Activated CD4-positive, alpha-beta T cell treated with anti-CD3 and anti-CD28 coated beads, Interleukin-10, Interleukin-2, amounts not matched to agents 100 ng/mL and 50 ng/mL, durations not matched to agents 16 hours and 8 hours (primary cell): ENCODE results near the gene LHFPL3.
"Not testable (repeated sequence)": the region's sequence is repeated elsewhere in the genome, so short reads cannot be mapped to it uniquely, and the experiment has no call there.

Experiments
- DNase-seq: peaks from one replicate; pipeline ENCODE4 v3.0.0-alpha.2; 2020

LHFPL3 gene

DNA sequence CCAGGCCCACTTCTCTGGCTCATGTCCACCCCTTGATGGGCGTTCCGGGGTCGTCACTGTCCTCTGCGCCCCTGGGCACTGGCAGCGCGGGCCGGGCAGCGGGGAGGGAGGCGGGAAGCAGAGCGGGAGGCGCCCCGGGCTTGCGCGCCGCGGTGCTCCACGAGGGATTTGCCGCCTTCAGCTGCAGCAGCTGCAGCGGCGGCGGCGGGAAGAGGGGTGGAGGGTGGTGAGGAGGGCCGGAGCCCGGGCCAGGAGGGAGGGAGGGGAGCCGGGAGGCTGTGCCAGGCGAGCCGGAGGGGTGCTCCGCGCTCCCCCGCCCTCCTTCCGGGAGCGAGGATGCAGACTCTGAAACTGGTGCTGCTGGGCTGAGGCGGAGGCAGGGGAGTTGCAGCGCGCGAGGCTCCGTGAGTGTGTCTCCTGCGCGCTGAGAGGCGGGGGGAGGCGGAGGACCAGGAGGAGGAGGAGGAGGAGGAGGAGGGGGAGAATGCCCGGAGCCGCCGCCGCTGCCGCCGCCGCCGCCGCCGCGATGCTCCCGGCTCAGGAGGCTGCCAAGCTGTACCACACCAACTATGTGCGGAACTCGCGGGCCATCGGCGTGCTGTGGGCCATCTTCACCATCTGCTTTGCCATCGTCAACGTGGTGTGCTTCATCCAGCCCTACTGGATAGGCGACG, at the start of gene LHFPL3:
Gene LHFPL3 (plus strand): TSS at position 308 of the 674 bp plus-strand sequence.
- DNase-seq = no peak

DNA sequence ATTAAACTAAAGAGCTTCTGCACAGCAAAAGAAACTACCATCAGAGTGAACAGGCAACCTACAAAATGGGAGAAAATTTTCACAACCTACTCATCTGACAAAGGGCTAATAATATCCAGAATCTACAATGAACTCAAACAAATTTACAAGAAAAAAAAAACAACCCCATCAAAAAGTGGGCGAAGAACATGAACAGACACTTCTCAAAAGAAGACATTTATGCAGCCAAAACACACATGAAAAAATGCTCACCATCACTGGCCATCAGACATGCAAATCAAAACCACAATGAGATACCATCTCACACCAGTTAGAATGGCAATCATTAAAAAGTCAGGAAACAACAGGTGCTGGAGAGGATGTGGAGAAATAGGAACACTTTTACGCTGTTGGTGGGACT, 46.7 kb upstream of the LHFPL3 start:
- not testable (repeated sequence) for DNase-seq

DNA sequence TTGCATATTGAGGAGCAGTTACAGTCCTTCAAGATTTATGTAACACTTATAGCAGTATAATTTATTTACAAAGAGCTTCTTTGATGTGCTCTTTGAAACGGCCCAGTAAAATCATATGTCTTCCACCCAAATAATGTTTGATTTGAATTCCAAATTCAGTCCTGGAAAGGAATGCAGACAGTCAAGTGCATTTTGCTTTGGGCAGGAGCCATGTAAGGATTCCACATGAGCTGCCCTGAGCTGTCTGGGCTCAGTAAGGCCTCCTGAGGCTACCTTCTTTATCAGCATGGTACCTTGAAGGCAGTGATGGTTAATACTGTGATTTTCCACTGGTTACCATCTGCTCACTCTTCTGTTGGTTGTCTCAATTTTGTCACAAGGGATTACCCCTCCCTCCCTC, 41.6 kb upstream of the LHFPL3 start:
- DNase-seq = no peak

DNA sequence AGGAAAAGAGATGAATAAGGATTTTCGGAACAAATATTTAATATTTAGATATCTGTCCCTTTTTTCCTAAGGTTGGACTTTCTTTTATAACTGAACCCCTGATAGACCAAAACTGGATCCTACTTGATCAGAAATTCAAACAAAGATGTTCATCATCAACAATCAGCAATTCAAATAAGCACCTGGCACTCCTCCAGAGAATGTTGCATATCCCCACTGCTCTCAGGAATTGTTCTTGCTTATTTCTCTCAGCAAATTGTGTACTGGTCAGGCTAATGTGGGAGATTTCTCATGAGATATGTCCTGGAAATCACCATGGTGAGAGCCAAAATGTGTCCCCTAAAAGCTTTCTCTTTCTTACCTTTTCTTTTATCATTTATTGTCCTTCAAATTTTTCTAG, 40.3 kb upstream of the LHFPL3 start:
- no peak for DNase-seq

DNA sequence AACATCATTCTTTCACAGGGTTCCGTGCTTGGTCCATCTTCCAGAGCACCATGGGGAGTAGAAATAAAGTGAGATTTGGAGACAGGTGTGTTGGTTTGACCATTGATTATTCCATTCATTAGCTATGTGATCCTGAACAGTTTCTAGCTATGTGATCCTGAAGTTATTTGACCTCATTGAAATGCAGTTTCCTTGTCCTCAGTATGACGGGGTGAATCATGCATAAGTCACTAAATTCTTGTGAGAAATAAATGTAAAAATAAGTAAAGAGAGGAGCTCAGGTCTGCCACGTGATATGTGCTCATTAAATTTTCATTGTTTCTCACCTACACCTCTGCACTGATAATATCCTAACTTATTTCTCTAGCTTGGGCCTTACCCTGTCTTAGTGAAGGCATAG, 34.1 kb upstream of the LHFPL3 start:
- no peak for DNase-seq

DNA sequence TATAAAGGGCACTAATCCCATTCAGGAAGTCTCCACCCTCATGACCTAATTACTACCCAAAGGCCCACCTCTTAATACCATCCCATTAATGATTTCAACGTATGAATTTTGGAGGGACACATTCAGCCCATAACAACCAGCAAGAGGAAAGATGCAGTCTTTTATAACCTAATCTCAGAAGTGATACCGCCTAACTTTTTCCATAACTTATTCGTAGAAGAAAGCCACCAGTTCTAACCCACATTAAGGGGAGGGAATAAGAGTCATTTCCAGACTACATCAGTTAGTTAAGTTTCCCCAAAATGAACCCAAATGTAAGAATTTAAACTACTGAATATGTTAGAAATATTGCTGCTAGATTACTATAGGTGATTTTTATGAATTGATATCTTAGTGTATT, 32.1 kb upstream of the LHFPL3 start:
- DNase-seq = peak; percentile 13

DNA sequence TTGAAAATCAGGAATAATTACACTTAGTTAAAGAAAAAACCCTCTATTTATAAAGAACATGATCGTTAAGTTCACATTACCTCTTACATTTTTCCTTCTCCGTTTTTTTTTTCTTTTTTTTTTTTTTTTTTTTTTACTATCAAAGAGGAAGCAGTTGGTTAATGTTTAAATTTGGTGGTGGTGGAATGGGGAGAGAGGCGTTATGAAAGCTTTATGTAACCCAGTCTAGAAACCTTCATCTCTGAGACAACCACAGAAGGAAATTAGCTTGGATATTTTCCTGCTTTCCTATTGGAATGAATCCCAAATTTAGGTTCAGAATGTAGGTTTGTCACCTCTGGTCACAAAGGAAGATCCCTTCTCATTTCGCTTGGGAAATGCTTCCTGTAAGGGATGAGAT, 31.5 kb upstream of the LHFPL3 start:
- no peak for DNase-seq

DNA sequence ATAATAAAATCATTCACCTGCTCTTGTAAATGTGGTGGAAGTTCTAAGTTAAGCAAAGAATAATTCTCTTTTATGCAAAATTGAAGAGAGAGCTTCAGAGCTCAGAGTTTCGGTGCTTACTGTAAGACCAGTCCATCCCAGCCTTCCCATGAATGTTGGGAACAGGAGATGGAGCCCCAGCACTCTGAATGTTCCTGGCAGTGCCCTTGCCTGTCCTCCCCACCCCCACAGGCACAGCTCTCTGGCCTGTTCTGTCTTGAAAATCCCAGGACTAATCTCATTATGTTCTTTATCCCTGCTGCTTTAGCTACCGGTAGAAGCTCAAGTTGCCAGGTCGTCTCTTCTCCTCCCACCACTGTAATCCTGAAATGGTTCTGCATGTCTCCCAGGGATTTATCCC, 29.1 kb upstream of the LHFPL3 start:
- no peak for DNase-seq

DNA sequence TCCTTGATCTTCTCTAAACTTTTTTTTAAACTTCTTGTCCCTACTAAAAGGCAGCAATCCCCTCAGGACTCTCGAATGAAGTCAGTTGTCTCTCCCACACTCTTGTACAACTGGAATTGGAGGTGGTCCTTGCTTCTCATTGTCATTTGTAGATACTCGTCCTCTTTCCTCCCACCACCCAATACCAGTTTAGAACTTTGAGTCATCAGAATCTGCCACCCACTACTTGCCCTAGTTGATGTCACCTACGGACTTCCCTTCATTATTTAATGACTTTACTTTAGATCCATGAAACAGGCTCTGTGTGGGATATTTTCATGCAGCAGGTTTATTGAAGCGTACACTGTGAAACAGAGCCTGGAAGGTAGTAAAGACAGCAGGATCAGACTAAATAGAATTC, 28.6 kb upstream of the LHFPL3 start:
- no peak for DNase-seq

DNA sequence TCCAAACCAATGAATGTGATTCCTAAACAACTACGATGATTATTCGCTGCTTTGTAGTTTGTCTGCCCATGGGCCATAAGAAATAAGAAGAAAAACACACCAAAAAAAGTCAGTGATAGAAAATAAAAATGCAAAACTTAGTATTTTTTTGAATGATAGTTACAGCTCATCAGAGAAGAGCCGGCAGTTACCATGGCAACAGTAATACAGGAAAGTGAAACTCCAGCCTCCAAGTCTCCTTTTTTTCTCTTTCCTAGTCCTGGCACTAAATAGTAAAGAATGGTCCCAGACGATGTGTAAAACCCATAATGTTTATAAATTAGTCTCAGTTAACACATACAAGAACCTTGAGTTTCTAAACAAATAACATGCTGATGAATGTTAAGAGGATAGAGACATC, 21.6 kb upstream of the LHFPL3 start:
- no peak for DNase-seq

DNA sequence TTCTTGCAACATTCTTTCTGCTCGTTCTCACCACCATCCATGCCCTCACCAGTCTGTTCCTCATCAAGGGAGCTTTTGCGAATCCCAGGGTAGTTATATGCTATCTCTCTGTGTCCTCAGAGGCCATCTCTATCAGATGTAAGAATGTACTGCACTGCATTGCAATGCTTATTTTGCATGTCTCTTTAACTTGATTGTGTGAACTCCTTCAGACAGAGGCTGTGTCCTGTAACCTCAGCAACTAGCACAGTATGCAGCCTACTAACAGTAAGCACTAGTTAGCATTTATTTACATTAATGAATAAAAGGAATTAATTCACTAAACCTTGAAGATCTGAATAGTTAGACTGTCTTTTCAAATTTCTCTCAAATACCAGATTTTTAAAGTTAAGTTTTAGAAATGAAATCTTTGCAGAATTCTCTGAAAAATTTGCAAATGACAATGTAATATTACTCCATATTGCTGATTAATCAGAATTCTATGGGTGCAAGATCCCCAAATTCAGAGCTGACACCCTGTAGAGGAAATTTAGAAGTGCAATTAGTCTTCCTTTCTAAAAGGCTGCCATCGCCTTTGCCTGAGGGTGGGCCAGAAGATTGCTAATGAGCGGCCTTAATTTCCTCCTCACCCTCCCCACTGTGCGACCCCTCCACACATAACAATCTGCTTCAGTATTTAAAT, 10.3 kb upstream of the LHFPL3 start:
- no peak for DNase-seq

DNA sequence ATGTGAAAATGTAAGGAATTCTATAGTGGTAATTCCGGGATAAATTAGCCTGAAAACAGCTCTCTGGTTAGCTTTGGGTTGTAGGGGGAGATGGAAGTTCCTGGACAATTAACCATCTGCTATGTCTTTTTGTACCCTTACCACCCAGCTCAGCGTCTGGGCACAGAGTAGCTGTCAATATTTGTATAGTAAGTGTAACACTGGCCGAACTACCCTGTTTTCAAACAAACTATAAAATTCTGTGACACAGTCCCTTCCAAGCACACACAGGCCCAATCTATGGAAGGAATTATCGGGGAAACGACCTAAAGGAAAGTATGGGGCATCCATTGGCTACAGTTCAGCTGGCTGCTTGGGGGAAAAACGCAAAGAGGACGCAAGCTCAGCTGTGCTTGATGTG, 869 bp upstream of the LHFPL3 start:
- DNase-seq = no peak

DNA sequence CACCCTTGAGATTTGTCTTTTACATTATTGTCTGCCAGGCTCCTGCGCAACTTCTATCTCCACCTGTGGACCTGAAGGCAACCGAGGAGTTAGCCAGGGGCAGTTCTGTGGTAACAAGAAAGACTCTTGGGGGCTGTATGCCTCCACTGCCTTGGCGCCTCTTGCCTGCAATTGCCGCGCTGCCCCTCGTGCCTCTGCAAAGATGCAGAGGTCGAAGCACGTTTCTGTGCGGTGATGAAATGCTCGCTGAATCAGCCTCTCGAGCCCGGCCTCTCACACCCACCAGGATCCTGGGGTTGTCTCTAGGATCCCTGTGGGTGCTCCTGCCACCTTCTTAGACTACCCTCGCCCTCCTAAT, 486 bp upstream of the LHFPL3 start:
- DNase-seq = no peak

DNA sequence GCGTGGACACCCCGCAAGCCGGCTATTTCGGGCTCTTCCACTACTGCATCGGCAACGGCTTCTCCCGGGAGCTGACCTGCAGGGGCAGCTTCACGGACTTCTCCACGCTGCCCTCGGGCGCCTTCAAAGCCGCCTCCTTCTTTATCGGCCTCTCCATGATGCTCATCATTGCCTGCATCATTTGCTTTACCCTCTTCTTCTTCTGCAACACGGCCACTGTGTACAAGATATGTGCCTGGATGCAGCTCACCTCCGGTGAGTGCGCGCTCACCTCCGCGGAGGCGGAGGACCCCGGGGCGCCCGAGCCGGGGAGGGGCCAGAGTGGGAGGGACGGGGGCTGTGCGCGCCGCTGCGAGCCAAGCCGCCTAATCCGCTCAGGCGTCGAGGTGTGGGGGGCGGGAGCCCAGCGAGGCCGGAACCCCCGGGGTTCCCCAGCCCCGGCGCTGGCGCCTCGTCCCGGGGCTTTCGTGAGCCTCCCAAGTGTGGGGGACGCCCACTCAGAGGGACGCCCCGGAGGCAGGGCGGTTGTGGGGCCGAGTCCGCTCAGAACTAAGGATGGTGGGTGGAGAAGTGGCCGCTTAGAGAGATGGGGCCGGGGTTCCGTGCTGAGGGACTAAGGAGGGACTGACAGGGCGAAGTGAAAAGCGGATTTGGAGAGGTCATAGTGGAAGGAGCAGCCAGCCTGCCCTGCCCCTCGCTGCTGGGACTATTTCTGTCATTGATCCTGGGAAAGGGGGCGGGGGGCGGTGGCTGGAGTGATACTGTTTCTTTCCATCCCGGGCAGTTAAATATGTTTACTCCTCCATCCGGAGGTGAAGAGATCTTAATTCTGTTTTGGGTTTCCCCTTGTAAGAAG, 795 bp downstream of the LHFPL3 start:
- no peak for DNase-seq

DNA sequence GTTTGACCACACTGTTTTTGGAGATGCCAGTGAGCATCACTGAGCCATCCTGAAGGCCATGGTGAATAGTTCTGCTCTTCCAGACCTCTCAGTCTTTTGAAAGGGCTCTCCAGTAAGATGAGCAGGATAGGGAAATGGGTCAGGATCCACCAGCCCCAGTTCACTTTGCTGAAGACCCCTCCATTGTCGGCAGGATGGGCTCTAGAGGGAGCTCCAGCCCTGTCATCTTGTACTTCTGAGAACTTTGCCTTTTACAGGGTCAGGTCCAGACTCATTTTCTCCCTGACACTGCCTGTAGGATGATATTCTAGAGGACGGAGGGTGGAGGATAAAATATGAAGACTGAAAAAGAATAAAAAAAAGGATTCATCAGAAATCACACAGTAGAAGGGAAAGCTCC, 13.1 kb downstream of the LHFPL3 start:
- no peak for DNase-seq

DNA sequence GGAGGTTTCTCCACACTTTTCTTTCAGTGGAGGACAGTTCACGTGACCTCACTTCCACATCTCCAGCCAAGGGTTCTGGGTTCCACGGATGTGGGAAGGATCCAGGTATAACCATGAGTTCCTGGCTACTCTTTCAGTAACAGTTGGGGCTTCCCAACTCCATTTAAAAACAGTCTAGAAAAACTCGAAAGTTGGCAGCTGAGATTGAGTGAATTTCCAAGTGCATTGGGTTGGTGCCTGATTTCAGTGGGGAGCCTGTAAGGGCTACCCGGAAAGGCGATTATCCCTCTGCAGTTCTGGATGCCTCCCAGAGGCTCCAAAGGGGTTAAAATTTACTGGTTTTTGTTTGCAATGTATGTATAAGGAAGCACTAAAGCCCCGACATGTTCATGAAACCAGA, 24.3 kb downstream of the LHFPL3 start:
- DNase-seq = no peak

DNA sequence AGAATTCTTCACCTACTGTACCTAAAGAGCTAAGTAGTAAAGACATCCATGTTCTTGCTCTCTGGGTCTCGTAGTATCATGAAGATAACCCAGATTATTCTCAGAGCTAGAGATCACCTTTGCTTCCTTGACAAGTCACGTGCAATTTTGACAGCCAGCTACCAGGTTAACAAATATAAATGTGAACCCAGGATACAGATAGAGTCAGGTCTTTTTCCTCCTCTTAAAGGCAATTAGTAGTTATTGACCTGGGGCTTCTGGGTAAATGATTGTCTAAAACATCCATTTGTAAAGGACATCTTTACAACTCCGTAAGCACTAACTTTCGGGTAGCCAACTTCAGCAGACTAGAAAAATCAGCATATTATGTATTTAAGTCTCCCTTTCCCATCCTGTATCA, 28.8 kb downstream of the LHFPL3 start:
- no peak for DNase-seq

DNA sequence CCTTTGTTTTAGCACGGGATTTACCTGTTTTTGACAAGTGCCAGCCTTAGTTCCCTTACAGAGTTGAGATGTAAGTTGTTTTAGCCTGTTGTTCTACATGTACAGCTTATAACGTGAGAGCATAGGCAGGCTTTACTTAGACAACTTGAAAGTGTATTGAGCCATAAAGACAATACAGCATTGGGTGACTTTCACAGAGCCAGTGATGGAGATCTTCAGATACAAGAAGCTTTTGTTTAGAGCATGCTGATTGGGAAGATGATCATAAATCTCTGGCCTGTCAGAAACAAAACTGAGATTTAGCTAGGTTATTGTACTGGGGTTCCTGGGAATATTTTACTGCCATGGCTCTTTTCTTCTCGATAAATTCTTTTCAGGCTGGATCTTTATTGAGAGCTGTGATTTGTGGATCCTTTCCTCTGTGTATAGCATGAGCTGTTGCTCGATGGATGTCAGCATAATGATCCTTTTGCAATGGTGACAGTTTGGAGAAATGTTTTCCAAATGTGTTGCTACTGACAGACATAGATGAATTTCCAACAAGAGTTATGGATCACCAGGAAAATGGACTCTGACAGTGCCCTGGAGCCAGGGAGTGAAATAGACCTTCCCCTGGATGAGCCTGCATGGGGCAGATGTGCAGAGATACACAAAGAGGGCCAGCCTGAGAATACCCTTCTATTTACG, 30.2 kb downstream of the LHFPL3 start:
- no peak for DNase-seq

DNA sequence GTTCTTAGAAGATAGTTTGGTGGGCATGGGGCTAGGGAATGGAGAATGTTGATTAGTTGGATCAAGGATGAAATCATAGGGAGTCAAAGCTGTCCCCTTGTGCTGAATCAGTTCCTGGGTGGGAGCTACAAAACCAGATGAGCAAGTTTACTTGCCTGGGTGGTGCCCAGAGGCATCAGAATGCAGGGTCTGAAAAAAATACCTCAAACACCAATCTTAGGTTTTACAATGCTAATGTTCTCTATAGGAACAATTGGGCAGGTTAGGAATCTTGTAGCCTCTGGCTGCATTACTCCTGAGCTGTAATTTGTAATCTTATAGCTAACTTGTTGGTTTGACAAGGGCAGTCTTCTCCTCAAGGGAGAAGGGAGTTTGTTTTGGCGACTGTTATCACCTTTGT, 34.4 kb downstream of the LHFPL3 start:
- no peak for DNase-seq

DNA sequence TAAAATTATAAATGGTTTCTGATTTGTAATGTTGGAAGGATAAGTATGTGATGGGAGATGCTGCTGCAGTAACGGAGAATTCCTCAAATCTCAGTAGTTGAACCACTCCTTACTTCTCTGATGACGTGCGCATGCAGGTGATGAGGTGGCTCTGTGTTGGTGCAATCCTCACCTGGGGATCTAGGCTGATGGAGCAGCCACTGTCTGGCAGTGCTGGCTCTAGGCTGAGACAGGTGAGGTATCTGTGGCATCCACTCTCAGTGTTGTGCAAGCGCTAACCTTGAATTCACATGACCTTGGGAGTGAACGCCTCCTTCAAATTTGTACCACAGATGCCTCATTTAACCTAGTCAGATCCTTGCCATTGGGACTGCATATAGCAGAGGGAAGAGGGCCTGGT, 35.0 kb downstream of the LHFPL3 start:
- no peak for DNase-seq

DNA sequence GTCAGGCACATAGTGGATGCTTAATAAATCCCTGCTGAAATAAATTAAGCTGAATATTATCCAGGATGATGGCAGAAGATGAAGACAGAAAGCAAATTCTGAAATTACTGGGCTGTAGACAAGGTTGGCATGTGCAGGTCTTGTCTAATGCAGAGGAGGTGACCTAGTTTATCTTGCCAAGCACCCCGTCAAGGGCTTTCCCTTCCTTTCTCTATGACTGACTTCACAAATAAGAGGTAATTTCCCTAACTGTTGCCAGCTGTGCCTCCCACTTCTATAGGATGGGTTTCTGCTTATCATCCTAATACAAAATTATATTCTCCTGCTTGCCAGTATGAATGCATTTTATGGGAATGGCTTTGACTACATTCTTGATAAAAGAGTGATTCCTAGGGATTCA, 38.0 kb downstream of the LHFPL3 start:
- no peak for DNase-seq

DNA sequence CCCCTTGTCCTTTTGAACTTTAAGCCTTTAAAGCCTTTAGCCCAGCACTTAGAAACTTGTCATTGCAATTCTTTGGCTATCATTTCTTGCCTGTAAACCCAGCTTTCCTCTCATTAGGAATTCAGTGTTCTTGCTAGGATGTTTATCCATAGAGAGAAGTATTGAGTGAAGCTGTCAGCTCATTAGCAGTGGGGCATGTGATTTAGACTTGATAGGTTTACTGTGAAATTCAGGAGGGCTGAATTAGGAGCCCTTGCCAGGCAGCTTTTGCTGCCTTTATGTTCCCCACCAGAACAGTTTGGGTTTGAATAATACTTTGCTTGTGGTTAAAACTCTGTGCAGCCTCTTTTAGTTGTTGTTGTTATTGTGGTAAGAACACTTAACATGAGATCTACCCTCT, 39.5 kb downstream of the LHFPL3 start:
- peak; percentile 36 for DNase-seq

DNA sequence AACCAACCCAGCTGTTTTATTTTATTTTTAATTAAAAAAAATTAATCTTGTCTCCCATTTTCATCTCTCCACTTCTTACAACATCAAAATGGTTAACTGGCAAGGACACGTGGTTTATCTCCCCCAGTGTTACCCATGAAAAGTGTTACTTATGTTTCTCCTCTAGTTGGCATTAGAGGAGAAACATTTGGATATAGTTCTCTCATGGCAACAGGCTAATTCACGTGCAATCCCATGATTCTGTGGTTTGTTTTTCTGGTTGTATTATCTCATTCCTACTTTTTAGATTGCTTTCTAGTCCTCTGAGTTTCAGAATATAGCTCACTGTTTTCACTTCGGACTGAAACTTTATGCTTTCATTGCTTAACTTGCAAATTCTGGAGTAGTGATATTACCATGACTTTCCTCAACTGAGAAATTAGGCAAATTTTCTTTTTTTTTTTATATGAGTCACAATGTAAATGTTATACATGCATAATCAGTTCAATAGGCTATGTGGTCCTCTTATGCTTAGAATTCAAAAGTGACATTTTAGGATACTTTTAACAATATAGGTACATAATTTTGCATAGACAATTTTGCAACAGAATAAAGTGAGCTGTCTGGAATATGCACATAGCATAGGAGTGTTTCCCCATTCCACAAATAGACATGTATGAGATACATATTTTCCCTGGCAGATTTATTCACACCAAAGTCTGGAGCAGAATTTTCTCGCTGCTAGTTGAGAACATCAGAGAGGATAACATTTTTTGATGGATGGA, 43.0 kb downstream of the LHFPL3 start:
- peak; percentile 1 for DNase-seq
